GM20431 (cell line): ENCODE measurements around the gene ACVRL1.

Experiments used
- in situ Hi-C: fragments of 300-500 bp; cut with MseI, MboI; formaldehyde crosslinking; loops from one replicate; pipeline ENCODE4 v1.15.0; 2020; ENCODE audit warnings: low sequenced_read_pairs; ENCODE audit not compliant: unreplicated experiment

The ACVRL1 gene

GRCh38 chr12:51913071-51914033, 6.0 kb downstream of the ACVRL1 start:
- in situ Hi-C loops: no loop called here

- in situ Hi-C loops: no loop called here
Measured at GRCh38 chr12:51914034-51914923, 7.0 kb downstream of the ACVRL1 start.

- in situ Hi-C loops: no loop called here
Measured at GRCh38 chr12:51915003-51915625, 7.8 kb downstream of the ACVRL1 start.

- in situ Hi-C loops: no loop called here
Measured at GRCh38 chr12:51915951-51916350, 8.6 kb downstream of the ACVRL1 start.

GRCh38 chr12:51917041-51917590, 9.8 kb downstream of the ACVRL1 start:
- in situ Hi-C loops: no loop called here

- in situ Hi-C loops: no loop called here
Measured at GRCh38 chr12:51917746-51918453, 10.6 kb downstream of the ACVRL1 start.

GRCh38 chr12:51920046-51920445, 12.7 kb downstream of the ACVRL1 start:
- in situ Hi-C loops: no loop called here

- in situ Hi-C loops: no loop called here
Measured at GRCh38 chr12:51921017-51921725, 13.9 kb downstream of the ACVRL1 start.

- in situ Hi-C loops: no loop called here
Measured at GRCh38 chr12:51922146-51922545, 14.8 kb downstream of the ACVRL1 start.

GRCh38 chr12:51922762-51923505, 15.6 kb downstream of the ACVRL1 start:
- in situ Hi-C loops: no loop called here

- in situ Hi-C loops: no loop called here
Measured at GRCh38 chr12:51923506-51924365, 16.4 kb downstream of the ACVRL1 start.

- in situ Hi-C loops: no loop called here
Measured at GRCh38 chr12:51924551-51925319, 17.4 kb downstream of the ACVRL1 start.

- in situ Hi-C loops: no loop called here
Measured at GRCh38 chr12:51925346-51926063, 18.2 kb downstream of the ACVRL1 start.

GRCh38 chr12:51926064-51926632, 18.8 kb downstream of the ACVRL1 start:
- in situ Hi-C loops: no loop called here

- in situ Hi-C loops: no loop called here
Measured at GRCh38 chr12:51926718-51927117, 19.4 kb downstream of the ACVRL1 start.
